Measurements from ENCODE around the gene HTT.

Gene HTT

DNA sequence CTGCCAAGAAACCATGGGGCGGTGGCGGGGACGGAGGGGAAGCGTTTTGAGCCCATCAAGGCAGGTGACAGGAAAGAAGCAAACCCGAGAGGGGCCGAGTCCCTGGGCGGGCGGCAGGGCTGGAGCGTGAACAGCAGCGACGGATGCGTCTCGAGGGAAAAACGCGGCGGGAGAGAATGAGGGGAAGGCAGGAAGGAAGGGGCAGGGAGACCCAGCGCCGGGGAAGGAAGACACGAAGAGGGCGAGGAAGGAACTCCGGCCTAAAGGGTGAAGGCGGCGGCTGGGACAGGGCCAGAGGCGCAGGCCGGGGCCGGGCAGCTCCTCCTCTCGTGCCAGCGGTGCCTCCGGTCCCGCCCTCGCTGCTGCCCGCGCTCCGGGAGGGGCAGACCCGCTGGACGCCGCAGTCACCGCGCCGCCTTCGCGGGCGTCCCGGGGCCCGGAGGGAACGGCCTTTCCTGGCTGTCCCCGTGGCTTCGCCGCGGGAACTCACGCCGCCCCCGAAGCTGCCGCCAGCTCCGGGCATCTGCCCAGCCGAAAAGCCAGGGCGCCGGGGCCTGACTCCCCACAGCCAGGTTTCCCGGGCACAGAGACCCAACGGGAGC lies 217.6 kb downstream of the HTT start:
- DNase-seq (ENCODE audit: low spot score), result peak; percentile 51

DNA sequence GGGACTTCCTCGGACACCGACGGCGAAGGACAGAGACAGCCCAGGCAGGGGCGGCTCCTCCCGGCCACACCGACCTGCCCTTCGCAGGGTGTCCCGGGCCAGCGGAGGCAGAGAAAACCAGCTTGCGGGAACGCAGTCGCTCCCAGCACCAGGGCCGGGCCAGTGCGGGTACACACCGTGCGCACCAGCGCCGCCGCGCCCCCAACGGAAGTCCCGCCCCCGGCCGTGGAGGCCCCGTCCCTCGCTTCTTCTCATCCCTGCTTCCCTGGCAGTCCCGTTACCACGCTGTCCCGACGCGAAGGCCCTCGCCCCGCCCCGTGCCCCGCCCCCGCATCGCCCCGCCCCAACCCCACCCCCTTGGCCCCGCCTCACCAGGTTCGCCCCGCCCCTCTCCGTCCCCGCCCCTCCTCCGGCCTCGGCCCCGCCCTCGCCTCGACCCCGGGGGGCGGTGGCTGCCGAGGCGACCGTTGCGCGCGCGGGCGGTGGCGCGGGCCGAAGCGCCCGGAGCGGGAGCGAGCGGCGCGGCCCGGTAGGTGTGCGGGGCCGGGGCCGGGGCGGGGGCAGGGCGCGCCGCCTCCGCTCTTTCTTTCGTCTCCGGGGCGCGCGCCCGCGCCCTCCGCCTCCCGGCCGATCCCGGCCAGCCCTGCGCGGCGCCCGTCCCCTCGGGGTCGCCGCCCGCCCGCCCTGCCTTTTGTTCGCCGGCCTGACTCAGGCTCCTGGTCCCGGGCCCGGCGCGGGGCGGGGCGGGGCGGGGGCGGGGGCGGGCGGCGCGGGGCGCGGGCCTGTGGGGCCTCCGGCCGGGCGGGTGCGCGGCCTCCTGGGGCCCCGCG lies 218.3 kb downstream of the HTT start, which contains the start of gene RGS12:
Gene RGS12 (plus strand): TSS at position 451 of the 830 bp plus-strand sequence. CDS start 23,150 bp downstream, outside the sequence.
- peak; percentile 99 for DNase-seq (ENCODE audit: low spot score)
